MCF 10A (cell line): ENCODE measurements around the gene SLC22A8. TPM values are rescaled to one million over a fixed set of nuclear protein-coding genes. Genes with fewer than 3 reads are reported as not detected.
"Not testable (repeated sequence)": the region's sequence is repeated elsewhere in the genome, so short reads cannot be mapped to it uniquely, and the experiment has no call there.

Experiments used
- Bru-seq: library from RNA; stranded (reverse); fragments of 400-500 nt; gene quantifications from one replicate; lab custom pipeline; 2021; lab: Mats Ljungman, UMichigan
- BruChase-seq, 2 experiments: library from RNA; stranded (reverse); fragments of 400-500 nt; gene quantifications; one replicate each; lab custom pipeline; 2021; lab: Mats Ljungman, UMichigan
- BruUV-seq: library from RNA; stranded (reverse); fragments of 400-500 nt; replicated peaks from 2 replicates; lab custom pipeline; 2021; lab: Mats Ljungman, UMichigan
- CTCF ChIA-PET: fragments of 300-600 bp; sonication (Branson Sonifier 250); formaldehyde crosslinking; extraction: SDS; loops from one replicate; lab custom pipeline; 2021; ENCODE audit warnings: antibody characterized with exemption, inconsistent platforms; lab: Yijun Ruan, JAX
- POLR2A ChIA-PET: fragments of 300-600, 350-650 bp; sonication (Branson Sonifier 250); formaldehyde crosslinking; extraction: SDS; loops from one replicate; lab custom pipeline; 2020; ENCODE audit warnings: antibody characterized with exemption, inconsistent platforms; lab: Yijun Ruan, JAX
- DNase-seq: peaks from one replicate; pipeline ENCODE4 v3.0.0-alpha.2; 2018; ENCODE audit not compliant: unreplicated experiment
- H3K27ac Mint-ChIP-seq: one replicate; pipeline ENCODE4 v1.8.0; 2022; ENCODE audit warnings: mild to moderate bottlenecking, low read depth, mixed read lengths; ENCODE audit not compliant: unreplicated experiment
- H3K27me3 Mint-ChIP-seq: one replicate; pipeline ENCODE4 v1.8.0; 2022; ENCODE audit warnings: mixed read lengths; ENCODE audit not compliant: insufficient read depth, unreplicated experiment
- H3K36me3 Mint-ChIP-seq: one replicate; pipeline ENCODE4 v1.8.0; 2022; ENCODE audit warnings: mild to moderate bottlenecking, moderate library complexity, mixed read lengths; ENCODE audit not compliant: insufficient read depth, unreplicated experiment
- H3K4me1 Mint-ChIP-seq: one replicate; pipeline ENCODE4 v1.8.0; 2022; ENCODE audit warnings: mixed read lengths; ENCODE audit not compliant: insufficient read depth, unreplicated experiment
- H3K4me3 Mint-ChIP-seq: one replicate; pipeline ENCODE4 v1.8.0; 2022; ENCODE audit warnings: mild to moderate bottlenecking, moderate library complexity, mixed read lengths; ENCODE audit not compliant: unreplicated experiment
- H3K9me3 Mint-ChIP-seq: one replicate; pipeline ENCODE4 v1.8.0; 2022; ENCODE audit warnings: mixed read lengths; ENCODE audit not compliant: unreplicated experiment
- intact Hi-C: fragments of 100-400 bp; cut with micrococcal nuclease; formaldehyde crosslinking; loops from 2 replicates; pipeline ENCODE4 v1.14.1; 2022
- long read RNA-seq: library from polyadenylated mRNA; stranded (forward); transcript quantifications from one replicate; pipeline ENCODE4 v2.0.0, GENCODE V29; 2022
- total RNA-seq: library from RNA; stranded (reverse); gene quantifications from 2 replicates; pipeline ENCODE4 v1.2.3, GENCODE V29; 2022
- TF ChIP-seq, protein P1 (sequence below): fragments of 200-600 bp; IDR thresholded peaks from one replicate; pipeline ENCODE4 v1.8.0; 2022; ENCODE audit warnings: antibody characterized with exemption, mild to moderate bottlenecking; ENCODE audit not compliant: unreplicated experiment

SLC22A8 gene, protein sequence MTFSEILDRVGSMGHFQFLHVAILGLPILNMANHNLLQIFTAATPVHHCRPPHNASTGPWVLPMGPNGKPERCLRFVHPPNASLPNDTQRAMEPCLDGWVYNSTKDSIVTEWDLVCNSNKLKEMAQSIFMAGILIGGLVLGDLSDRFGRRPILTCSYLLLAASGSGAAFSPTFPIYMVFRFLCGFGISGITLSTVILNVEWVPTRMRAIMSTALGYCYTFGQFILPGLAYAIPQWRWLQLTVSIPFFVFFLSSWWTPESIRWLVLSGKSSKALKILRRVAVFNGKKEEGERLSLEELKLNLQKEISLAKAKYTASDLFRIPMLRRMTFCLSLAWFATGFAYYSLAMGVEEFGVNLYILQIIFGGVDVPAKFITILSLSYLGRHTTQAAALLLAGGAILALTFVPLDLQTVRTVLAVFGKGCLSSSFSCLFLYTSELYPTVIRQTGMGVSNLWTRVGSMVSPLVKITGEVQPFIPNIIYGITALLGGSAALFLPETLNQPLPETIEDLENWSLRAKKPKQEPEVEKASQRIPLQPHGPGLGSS
- total RNA-seq (not detected in 2 replicates), Bru-seq, nascent RNA (not detected), BruChase-seq, experiment 1, labeled RNA remaining after a 6-hour chase (not detected), BruChase-seq, experiment 2, labeled RNA remaining after a 2-hour chase (not detected)
- long read RNA-seq: 0 reads

DNA sequence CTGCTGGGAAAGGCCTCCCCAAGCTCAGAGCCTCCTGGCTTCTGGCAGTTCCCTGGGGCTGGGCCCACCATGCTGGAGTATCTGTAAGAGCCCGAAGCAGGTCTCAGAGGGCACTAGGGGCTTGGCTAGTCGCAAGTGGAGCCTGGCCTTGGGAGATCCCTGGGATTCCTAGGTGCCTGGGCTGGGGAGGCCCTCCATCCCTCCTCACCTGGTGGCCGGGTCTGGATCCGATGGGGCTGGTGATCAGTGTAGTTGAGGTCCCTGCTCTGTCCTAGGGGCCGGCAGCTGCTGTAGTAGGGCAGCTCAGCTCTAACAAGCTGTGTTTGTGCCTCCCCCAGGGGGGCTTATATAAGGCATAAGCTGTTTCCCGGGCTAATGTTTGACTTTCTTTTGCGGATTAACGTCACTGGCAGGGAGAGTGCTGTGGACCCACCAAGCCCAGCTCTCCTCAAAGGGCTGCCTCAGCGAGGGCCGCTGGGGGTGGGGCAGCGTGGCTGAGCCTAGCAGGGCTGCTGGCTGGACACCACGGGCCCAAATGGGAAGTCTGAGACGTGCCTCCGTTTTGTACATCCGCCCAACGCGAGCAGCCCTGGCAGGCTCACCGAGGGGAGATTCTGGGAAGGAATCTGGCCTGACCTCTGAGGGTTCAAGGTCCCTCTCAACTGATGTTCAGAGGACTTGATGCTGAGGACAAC lies at the start of gene SLC22A8:
Gene SLC22A8, minus strand, starts transcription at position 321 of the 695 bp plus-strand sequence. CDS start 883 bp downstream, outside the sequence.
- peaks cover 72% of the 10 kb centered on the region for H3K27me3 Mint-ChIP-seq
- no peak within 1 kb of the TSS for H3K4me3 Mint-ChIP-seq
- H3K4me1 Mint-ChIP-seq: no peaks in the 10 kb centered on the region
- H3K36me3 Mint-ChIP-seq: no peaks in the 10 kb centered on the region
- no peaks in the 10 kb centered on the region for H3K9me3 Mint-ChIP-seq
- DNase-seq: no peak
- no TSS peak for BruUV-seq
- H3K27ac Mint-ChIP-seq: no peak within 1 kb of the TSS
- TF ChIP-seq, protein P1, sequence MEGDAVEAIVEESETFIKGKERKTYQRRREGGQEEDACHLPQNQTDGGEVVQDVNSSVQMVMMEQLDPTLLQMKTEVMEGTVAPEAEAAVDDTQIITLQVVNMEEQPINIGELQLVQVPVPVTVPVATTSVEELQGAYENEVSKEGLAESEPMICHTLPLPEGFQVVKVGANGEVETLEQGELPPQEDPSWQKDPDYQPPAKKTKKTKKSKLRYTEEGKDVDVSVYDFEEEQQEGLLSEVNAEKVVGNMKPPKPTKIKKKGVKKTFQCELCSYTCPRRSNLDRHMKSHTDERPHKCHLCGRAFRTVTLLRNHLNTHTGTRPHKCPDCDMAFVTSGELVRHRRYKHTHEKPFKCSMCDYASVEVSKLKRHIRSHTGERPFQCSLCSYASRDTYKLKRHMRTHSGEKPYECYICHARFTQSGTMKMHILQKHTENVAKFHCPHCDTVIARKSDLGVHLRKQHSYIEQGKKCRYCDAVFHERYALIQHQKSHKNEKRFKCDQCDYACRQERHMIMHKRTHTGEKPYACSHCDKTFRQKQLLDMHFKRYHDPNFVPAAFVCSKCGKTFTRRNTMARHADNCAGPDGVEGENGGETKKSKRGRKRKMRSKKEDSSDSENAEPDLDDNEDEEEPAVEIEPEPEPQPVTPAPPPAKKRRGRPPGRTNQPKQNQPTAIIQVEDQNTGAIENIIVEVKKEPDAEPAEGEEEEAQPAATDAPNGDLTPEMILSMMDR: no peak
- ChIA-PET POLR2A (no interaction called here), CTCF (interaction anchor here (0.6 to 1.4 kb wide), 3 partner anchors 8 to 379 kb away, joined by 4 to 7 read pairs (median 6); no protein-coding TSS in a partner anchor)
- intact Hi-C loops: no loop called here

DNA sequence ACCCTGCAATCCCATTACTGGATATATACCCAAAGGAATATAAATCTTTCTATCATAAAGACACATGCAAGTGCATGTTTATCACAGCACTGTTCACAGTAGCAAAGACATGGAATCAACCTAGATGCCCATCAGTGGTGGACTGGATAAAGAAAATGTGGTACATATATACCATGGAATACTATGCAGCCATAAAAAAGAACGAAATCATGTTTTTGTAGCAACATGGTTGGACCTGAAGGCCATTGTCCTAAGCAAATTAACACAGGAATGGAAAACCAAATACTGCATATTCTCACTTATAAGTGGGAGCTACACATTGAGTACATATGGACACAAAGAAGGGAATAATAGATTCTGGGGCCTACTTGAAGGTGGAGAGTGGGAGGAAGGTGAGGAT lies 30.6 kb upstream of the SLC22A8 start:
- H3K4me1 Mint-ChIP-seq, H3K27ac Mint-ChIP-seq, H3K27me3 Mint-ChIP-seq, intact Hi-C loops, H3K36me3 Mint-ChIP-seq, H3K9me3 Mint-ChIP-seq, DNase-seq, H3K4me3 Mint-ChIP-seq, BruUV-seq: not testable (repeated sequence)
- CTCF ChIA-PET: interaction anchor here (1.4 kb wide), 1 partner anchor 11 kb away, joined by 6 read pairs; no protein-coding TSS in a partner anchor
- POLR2A ChIA-PET: interaction anchor here (0.6 kb wide), 1 partner anchor 96 kb away, joined by 3 read pairs; no protein-coding TSS in a partner anchor

DNA sequence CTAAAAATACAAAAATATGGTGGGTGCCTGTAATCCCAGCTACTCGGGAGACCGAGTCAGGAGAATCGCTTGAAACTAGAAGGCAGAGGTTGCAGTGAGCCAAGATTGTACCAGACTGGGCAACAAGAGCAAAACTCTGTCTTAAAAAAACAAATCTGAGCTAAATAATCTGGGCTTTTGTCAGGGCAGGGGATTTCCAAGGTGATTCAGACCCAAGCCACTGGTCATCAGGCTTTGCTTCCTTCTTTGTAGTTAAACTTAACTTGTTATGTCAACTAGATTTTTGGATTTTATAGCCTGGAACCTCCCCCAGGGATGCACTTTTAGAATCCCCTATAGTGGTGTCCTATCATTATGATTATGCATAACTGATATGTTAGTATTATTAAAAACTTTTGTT lies 27.0 kb upstream of the SLC22A8 start:
- TF ChIP-seq, protein P1: no peak
- Mint-ChIP-seq H3K36me3 (no peaks in the 10 kb centered on the region), H3K9me3 (no peaks in the 10 kb centered on the region), H3K27me3 (peaks cover 18% of the 10 kb centered on the region), H3K27ac (no peak overlapping the region), H3K4me3 (no peak overlapping the region), H3K4me1 (no peaks in the 10 kb centered on the region)
- BruUV-seq: no TSS peak
- no peak for DNase-seq
- CTCF ChIA-PET: interaction anchor here (0.6 to 1.0 kb wide), 3 partner anchors 100 to 136 kb away, joined by 3 to 4 read pairs (median 3); no protein-coding TSS in a partner anchor
- intact Hi-C loops: no loop called here
- POLR2A ChIA-PET: interaction anchor here (0.7 kb wide), 1 partner anchor 135 kb away, joined by 3 read pairs; no protein-coding TSS in a partner anchor

DNA sequence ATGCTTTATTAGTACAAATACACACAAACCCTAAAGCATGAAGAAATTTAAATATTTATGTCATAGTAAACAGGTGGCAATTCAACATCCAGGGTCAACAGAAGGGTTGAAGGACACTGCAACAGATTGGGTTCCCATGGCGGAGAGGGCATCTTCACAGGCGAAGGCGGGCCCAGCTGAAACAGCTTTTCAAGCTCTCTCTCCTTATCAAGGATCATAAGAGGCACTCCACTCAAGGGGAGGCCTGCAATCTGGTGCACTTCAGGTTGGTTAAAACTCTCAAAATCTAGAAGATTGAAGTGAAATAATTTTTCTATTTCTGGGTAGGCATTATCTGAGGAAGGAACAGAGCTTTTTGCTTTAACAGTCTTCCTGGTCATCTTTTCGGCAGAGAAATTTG lies 16.8 kb upstream of the SLC22A8 start:
- TF ChIP-seq, protein P1: no peak
- no peak overlapping the region for H3K27ac Mint-ChIP-seq
- BruUV-seq: no TSS peak
- intact Hi-C loops: no loop called here
- H3K4me1 Mint-ChIP-seq: peaks cover 6% of the 10 kb centered on the region
- no peak for DNase-seq
- H3K9me3 Mint-ChIP-seq: no peaks in the 10 kb centered on the region
- H3K27me3 Mint-ChIP-seq: peaks cover 86% of the 10 kb centered on the region
- no peak overlapping the region for H3K4me3 Mint-ChIP-seq
- POLR2A ChIA-PET: no interaction called here
- CTCF ChIA-PET: interaction anchor here (0.8 to 10.8 kb wide), 3 partner anchors 11 to 127 kb away, joined by 3 to 179 read pairs (median 51); no protein-coding TSS in a partner anchor
- no peaks in the 10 kb centered on the region for H3K36me3 Mint-ChIP-seq
